Astrocyte (in vitro differentiated cells and primary cell): ENCODE data around the gene MSL1. TPM values are rescaled to one million over a fixed set of nuclear protein-coding genes. Genes with fewer than 3 reads are reported as not detected.

ENCODE experiments used
- DNase-seq: peaks from one replicate; pipeline ENCODE4 v3.0.0-alpha.2; 2010; ENCODE audit warnings: low read depth
- FAIRE-seq: peaks from 2 replicates; lab custom pipeline; 2011; peaks lifted over from hg19 to GRCh38; lab: Jason Lieb, UNC
- H2AFZ ChIP-seq: 2 replicates; pipeline ENCODE4 v1.6.0; 2012; ENCODE audit warnings: low read depth, low read length, inconsistent platforms
- H3K27ac ChIP-seq: 2 replicates; pipeline ENCODE4 v1.5.1; 2011; ENCODE audit warnings: low read depth, low read length, inconsistent platforms
- H3K27me3 ChIP-seq: 2 replicates; pipeline ENCODE4 v1.6.0; 2011; ENCODE audit warnings: low read length, inconsistent platforms; ENCODE audit not compliant: insufficient read depth
- H3K36me3 ChIP-seq: 2 replicates; pipeline ENCODE4 v1.5.1; 2011; ENCODE audit warnings: low read length, inconsistent platforms; ENCODE audit not compliant: insufficient read depth
- H3K4me1 ChIP-seq: 2 replicates; pipeline ENCODE4 v1.5.1; 2011; ENCODE audit warnings: low read length, inconsistent platforms; ENCODE audit not compliant: insufficient read depth
- H3K4me2 ChIP-seq: 2 replicates; pipeline ENCODE4 v1.6.0; 2012; ENCODE audit warnings: low read length, inconsistent platforms
- H3K4me3 ChIP-seq: 2 replicates; pipeline ENCODE4 v1.5.1; 2011; ENCODE audit warnings: low read depth, mild to moderate bottlenecking, low read length, inconsistent platforms; ENCODE audit not compliant: insufficient read depth
- H3K79me2 ChIP-seq: 2 replicates; pipeline ENCODE4 v1.6.0; 2012; ENCODE audit warnings: mild to moderate bottlenecking, low read length, inconsistent platforms; ENCODE audit not compliant: insufficient read depth
- H3K9ac ChIP-seq: 2 replicates; pipeline ENCODE4 v1.6.0; 2012; ENCODE audit warnings: mild to moderate bottlenecking, low read length, inconsistent platforms
- H3K9me3 ChIP-seq: 2 replicates; pipeline ENCODE4 v1.5.1; 2012; ENCODE audit warnings: low read depth, mild to moderate bottlenecking, low read length, inconsistent platforms; ENCODE audit not compliant: insufficient read depth
- H4K20me1 ChIP-seq: 2 replicates; pipeline ENCODE4 v1.6.0; 2012; ENCODE audit warnings: low read length, inconsistent platforms; ENCODE audit not compliant: insufficient read depth
- H3K27ac Mint-ChIP-seq: one replicate; pipeline ENCODE4 v1.8.0; 2021; ENCODE audit warnings: mild to moderate bottlenecking, mixed read lengths; ENCODE audit not compliant: unreplicated experiment
- H3K27me3 Mint-ChIP-seq: one replicate; pipeline ENCODE4 v1.8.0; 2021; ENCODE audit warnings: low read depth, mixed read lengths; ENCODE audit not compliant: unreplicated experiment
- H3K36me3 Mint-ChIP-seq: one replicate; pipeline ENCODE4 v1.8.0; 2021; ENCODE audit warnings: low read depth, mixed read lengths; ENCODE audit not compliant: unreplicated experiment
- H3K4me1 Mint-ChIP-seq: one replicate; pipeline ENCODE4 v1.8.0; 2021; ENCODE audit warnings: low read depth, mixed read lengths; ENCODE audit not compliant: unreplicated experiment
- H3K4me3 Mint-ChIP-seq: one replicate; pipeline ENCODE4 v1.8.0; 2021; ENCODE audit warnings: mild to moderate bottlenecking, moderate library complexity, mixed read lengths; ENCODE audit not compliant: unreplicated experiment
- H3K9me3 Mint-ChIP-seq: one replicate; pipeline ENCODE4 v1.8.0; 2021; ENCODE audit warnings: mild to moderate bottlenecking, mixed read lengths; ENCODE audit not compliant: unreplicated experiment
- EZH2 ChIP-seq: IDR thresholded peaks from 2 replicates; pipeline ENCODE4 v1.6.1; 2012; ENCODE audit warnings: mild to moderate bottlenecking, low read length, inconsistent platforms; ENCODE audit not compliant: insufficient read depth
- total RNA-seq: library from RNA; stranded (reverse); gene quantifications from 2 replicates; pipeline ENCODE4 v1.2.1, GENCODE V29; 2021
- TF ChIP-seq, protein P1 (sequence below): IDR thresholded peaks from 2 replicates; pipeline ENCODE4 v1.5.1; 2011; ENCODE audit warnings: low read depth, mild to moderate bottlenecking, inconsistent platforms, low read length, moderate library complexity; ENCODE audit not compliant: insufficient read depth

The MSL1 gene
- total RNA-seq, 1 donor from 2014 or later, result 81.9 TPM

DNA sequence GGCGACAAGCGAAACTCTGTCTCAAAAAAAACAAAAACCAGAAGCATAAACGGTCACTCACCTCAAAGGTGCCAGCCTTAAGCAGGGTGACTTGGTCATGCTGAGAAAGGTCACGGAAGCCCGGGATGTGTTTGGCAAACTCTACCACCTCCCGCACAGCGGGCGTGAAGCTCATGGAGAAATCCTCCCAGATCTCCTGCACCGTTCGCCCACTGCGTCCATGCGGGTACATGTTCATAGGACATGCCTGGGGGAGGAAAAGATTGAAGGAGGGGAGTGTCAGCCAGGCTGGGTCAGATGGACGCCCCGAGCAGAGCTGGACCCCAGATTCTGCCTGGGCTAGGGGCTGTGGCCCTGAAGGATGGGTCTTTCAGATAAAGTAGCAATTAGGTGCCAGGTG lies 26.9 kb upstream of the MSL1 start:
- Mint-ChIP-seq H3K9me3 (no peaks in the 10 kb centered on the region), H3K27ac (no peak overlapping the region), H3K4me1 (peaks cover 23% of the 10 kb centered on the region), H3K27me3 (no peaks in the 10 kb centered on the region), H3K4me3 (no peak overlapping the region), H3K36me3 (peaks cover 29% of the 10 kb centered on the region)
- Histone ChIP-seq H3K4me1 (peaks cover 20% of the 10 kb centered on the region), H3K9me3 (no peaks in the 10 kb centered on the region), H2AFZ (no peak overlapping the region), H3K27me3 (no peaks in the 10 kb centered on the region), H3K9ac (no peak overlapping the region), H3K36me3 (peaks cover 5% of the 10 kb centered on the region), H3K4me2 (no peak overlapping the region), H3K79me2 (peaks cover 14% of the 10 kb centered on the region), H4K20me1 (no peaks in the 10 kb centered on the region), H3K27ac (no peak overlapping the region), H3K4me3 (no peak overlapping the region)
- no peak for FAIRE-seq
- no peak for DNase-seq
- no peak for TF ChIP-seq EZH2
- TF ChIP-seq, protein P1, sequence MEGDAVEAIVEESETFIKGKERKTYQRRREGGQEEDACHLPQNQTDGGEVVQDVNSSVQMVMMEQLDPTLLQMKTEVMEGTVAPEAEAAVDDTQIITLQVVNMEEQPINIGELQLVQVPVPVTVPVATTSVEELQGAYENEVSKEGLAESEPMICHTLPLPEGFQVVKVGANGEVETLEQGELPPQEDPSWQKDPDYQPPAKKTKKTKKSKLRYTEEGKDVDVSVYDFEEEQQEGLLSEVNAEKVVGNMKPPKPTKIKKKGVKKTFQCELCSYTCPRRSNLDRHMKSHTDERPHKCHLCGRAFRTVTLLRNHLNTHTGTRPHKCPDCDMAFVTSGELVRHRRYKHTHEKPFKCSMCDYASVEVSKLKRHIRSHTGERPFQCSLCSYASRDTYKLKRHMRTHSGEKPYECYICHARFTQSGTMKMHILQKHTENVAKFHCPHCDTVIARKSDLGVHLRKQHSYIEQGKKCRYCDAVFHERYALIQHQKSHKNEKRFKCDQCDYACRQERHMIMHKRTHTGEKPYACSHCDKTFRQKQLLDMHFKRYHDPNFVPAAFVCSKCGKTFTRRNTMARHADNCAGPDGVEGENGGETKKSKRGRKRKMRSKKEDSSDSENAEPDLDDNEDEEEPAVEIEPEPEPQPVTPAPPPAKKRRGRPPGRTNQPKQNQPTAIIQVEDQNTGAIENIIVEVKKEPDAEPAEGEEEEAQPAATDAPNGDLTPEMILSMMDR, result no peak

DNA sequence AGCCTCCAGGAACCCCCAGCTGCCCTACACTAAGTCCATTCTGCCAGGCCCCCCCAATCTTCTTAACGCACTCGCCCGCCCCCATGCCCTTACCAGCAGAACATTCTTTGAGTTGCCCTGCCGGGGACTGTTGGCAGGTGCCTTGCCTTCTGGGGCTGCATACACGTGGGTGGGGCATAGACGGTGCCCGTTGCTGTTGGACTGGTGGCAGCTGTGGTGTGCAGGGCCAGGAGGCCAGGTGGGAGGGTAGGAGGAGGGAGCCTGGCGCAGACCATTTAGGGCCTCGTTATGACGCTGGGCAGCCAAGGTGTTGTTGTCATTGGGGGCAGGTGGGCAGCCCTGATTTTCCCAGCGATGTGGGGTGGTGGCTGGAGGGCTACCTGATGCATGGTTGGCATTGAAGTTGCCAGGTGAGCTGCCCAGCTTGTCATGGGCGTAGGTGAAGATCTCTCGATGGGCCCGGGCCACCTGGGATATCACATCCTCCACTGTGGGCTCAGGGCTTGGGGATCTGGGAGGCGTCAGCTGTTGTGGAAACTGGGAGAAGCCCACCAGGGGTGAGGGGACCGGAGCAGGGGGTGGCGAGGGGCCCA lies 26.3 kb upstream of the MSL1 start:
- H3K36me3 Mint-ChIP-seq, result peaks cover 28% of the 10 kb centered on the region
- Histone ChIP-seq H3K4me3 (no peak overlapping the region), H3K4me2 (no peak overlapping the region), H3K36me3 (peaks cover 5% of the 10 kb centered on the region), H3K27me3 (no peaks in the 10 kb centered on the region), H3K79me2 (peaks cover 17% of the 10 kb centered on the region), H3K27ac (no peak overlapping the region), H2AFZ (no peak overlapping the region), H4K20me1 (no peaks in the 10 kb centered on the region), H3K9me3 (no peaks in the 10 kb centered on the region), H3K4me1 (peaks cover 21% of the 10 kb centered on the region), H3K9ac (no peak overlapping the region)
- H3K4me1 Mint-ChIP-seq, result peaks cover 23% of the 10 kb centered on the region
- no peaks in the 10 kb centered on the region for H3K9me3 Mint-ChIP-seq
- no peak for FAIRE-seq
- TF ChIP-seq EZH2, result no peak
- TF ChIP-seq, protein P1, result no peak
- no peaks in the 10 kb centered on the region for H3K27me3 Mint-ChIP-seq
- no peak for DNase-seq
- no peak overlapping the region for H3K4me3 Mint-ChIP-seq
- H3K27ac Mint-ChIP-seq, result no peak overlapping the region
